Activated naive CD8-positive, alpha-beta T cell treated with anti-CD3 and anti-CD28 coated beads for 36 hours (primary cell): ENCODE measurements around the gene AK5. TPM values are rescaled to one million over a fixed set of nuclear protein-coding genes. Genes with fewer than 3 reads are reported as not detected.
"Not testable (repeated sequence)": the region's sequence is repeated elsewhere in the genome, so short reads cannot be mapped to it uniquely, and the experiment has no call there.

Experiments
- DNase-seq: peaks from one replicate; pipeline ENCODE4 v3.0.0; 2021
- H3K27ac Mint-ChIP-seq: one replicate; pipeline ENCODE4 v1.8.0; 2022; ENCODE audit warnings: mild to moderate bottlenecking, moderate library complexity, mixed read lengths
- H3K27me3 Mint-ChIP-seq: one replicate; pipeline ENCODE4 v1.8.0; 2022; ENCODE audit warnings: mild to moderate bottlenecking, mixed read lengths
- H3K36me3 Mint-ChIP-seq: one replicate; pipeline ENCODE4 v1.8.0; 2021; ENCODE audit warnings: mild to moderate bottlenecking, mixed read lengths
- H3K4me1 Mint-ChIP-seq: one replicate; pipeline ENCODE4 v1.8.0; 2021; ENCODE audit warnings: mixed read lengths
- H3K4me3 Mint-ChIP-seq: one replicate; pipeline ENCODE4 v1.8.0; 2022; ENCODE audit warnings: mild to moderate bottlenecking, moderate library complexity, mixed read lengths
- H3K9me3 Mint-ChIP-seq: one replicate; pipeline ENCODE4 v1.8.0; 2022; ENCODE audit warnings: mixed read lengths
- total RNA-seq, 2 experiments: library from RNA; stranded (reverse); gene quantifications; one replicate each; pipeline ENCODE4 v1.2.3, GENCODE V29; 2021

The AK5 gene
- total RNA-seq, 2 experiments from 2014 or later: 4.3 to 6.6 TPM

DNA sequence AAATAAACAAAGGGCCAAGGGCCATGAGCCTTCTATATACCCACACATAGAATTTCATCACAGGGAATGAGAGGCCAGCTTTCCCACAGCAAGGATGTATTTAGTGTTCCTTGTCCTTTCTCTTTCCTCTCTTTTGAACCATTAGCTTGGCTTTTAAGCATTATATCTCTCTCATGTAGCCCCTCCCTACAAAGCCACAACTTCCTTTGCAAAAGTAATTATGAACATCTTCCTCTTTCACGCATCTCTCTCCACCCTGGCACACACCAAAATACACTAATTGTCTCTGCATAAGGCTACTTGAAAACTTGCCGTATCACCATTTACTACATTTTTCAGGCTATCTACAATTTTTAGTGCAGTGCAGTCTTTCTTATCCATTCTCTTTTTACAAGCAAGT, 1.9 kb upstream of the AK5 start:
- no peak for DNase-seq
- no peaks in the 10 kb centered on the region for H3K9me3 Mint-ChIP-seq
- no peak overlapping the region for H3K27ac Mint-ChIP-seq
- H3K36me3 Mint-ChIP-seq: no peaks in the 10 kb centered on the region
- peaks cover 34% of the 10 kb centered on the region for H3K4me1 Mint-ChIP-seq
- H3K4me3 Mint-ChIP-seq: no peak overlapping the region
- no peaks in the 10 kb centered on the region for H3K27me3 Mint-ChIP-seq

DNA sequence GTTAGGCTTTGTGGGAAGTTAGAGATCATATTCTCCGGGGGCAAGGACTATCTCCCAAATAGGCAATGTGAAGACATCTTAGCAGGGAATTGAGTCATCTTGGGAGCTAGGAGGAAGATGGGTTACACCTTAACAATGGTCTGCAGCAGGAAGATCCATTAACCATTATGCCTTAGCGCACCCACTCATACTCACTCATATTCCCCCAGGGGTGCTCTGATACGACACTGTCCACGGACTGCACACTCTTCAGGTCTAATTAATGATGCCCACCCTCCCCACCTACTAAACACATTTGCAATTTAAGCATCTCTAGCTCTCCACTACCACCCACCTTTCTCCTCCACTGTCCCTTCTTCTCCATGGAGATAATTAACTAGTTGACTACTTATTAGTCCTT, 857 bp upstream of the AK5 start:
- H3K9me3 Mint-ChIP-seq: no peaks in the 10 kb centered on the region
- no peaks in the 10 kb centered on the region for H3K36me3 Mint-ChIP-seq
- peaks cover 37% of the 10 kb centered on the region for H3K4me1 Mint-ChIP-seq
- H3K4me3 Mint-ChIP-seq: peak overlapping the region; percentile 51
- no peak overlapping the region for H3K27ac Mint-ChIP-seq
- no peak for DNase-seq
- no peaks in the 10 kb centered on the region for H3K27me3 Mint-ChIP-seq

DNA sequence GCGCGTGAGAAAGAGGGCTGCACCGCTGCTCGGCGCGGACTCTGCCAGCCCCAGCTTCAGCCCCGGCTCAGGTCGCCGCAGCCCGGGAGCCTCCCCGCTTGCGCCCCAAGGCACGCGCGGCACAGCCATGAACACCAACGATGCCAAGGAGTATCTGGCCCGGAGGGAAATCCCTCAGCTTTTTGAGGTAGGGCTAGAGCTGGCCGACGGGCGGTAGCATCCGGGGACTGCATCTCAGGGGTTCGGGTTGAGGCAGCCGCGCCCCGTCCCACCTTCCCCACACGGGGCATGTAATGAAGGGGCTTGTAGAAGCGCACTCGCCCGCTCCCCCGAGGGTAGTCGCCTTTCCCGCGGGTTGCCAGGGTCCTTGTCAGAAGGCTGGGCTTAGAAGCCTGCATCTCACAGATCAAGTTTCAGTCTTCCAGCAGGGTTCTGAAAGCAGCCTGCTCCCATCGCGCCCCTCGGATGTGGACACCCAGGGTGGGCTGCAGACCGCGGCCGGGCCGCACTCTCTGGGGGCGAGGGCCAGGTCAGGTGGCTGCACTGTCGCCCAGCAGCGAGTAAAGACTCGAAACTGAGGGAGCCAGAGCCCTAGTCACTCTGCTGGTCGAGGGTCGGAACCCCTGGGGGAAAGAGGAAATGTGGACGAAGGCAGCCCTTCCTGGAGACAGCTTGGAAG, 507 bp downstream of the AK5 start:
- Mint-ChIP-seq H3K9me3 (no peaks in the 10 kb centered on the region), H3K4me1 (peaks cover 37% of the 10 kb centered on the region), H3K27ac (no peak overlapping the region), H3K4me3 (peak overlapping the region; percentile 77), H3K36me3 (no peaks in the 10 kb centered on the region), H3K27me3 (no peaks in the 10 kb centered on the region)
- DNase-seq: peak; percentile 52

GRCh38 chr1:77282866-77283539, 1.2 kb downstream of the AK5 start:
- no peaks in the 10 kb centered on the region for H3K27me3 Mint-ChIP-seq
- no peaks in the 10 kb centered on the region for H3K36me3 Mint-ChIP-seq
- peak; percentile 35 for DNase-seq
- H3K4me3 Mint-ChIP-seq: peak overlapping the region; percentile 77
- no peaks in the 10 kb centered on the region for H3K9me3 Mint-ChIP-seq
- no peak overlapping the region for H3K27ac Mint-ChIP-seq
- H3K4me1 Mint-ChIP-seq: peaks cover 37% of the 10 kb centered on the region

- Mint-ChIP-seq H3K36me3 (no peaks in the 10 kb centered on the region), H3K4me3 (no peak overlapping the region), H3K9me3 (no peaks in the 10 kb centered on the region), H3K4me1 (peaks cover 37% of the 10 kb centered on the region), H3K27me3 (no peaks in the 10 kb centered on the region), H3K27ac (no peak overlapping the region)
- no peak for DNase-seq
Observed at GRCh38 chr1:77283701-77284425, 2.0 kb downstream of the AK5 start.

- no peaks in the 10 kb centered on the region for H3K9me3 Mint-ChIP-seq
- H3K27ac Mint-ChIP-seq: no peak overlapping the region
- no peak for DNase-seq
- no peak overlapping the region for H3K4me3 Mint-ChIP-seq
- H3K36me3 Mint-ChIP-seq: no peaks in the 10 kb centered on the region
- peaks cover 17% of the 10 kb centered on the region for H3K4me1 Mint-ChIP-seq
- no peaks in the 10 kb centered on the region for H3K27me3 Mint-ChIP-seq
Observed at GRCh38 chr1:77287535-77287934, 5.7 kb downstream of the AK5 start.

DNA sequence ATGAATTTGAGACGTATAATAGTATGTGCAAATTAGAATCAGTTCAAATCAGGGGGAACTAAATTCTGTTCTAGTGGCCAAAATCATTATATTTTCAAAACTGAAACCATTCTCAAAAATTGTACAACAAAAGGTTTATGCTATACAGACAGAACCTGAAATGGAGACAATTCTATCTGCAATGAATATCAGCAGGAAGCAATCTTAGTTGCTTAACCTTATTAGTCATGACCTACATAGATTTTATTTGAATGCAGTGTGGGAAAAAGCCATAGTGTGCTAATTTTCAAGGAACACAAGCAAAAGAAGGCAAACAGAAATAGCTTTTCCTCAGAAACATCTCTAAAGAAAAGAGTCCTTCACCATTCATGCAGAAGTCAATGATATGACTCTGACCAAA, 6.5 kb downstream of the AK5 start:
- Mint-ChIP-seq H3K27me3 (no peaks in the 10 kb centered on the region), H3K27ac (no peak overlapping the region), H3K4me1 (peaks cover 11% of the 10 kb centered on the region), H3K9me3 (no peaks in the 10 kb centered on the region), H3K4me3 (no peak overlapping the region), H3K36me3 (no peaks in the 10 kb centered on the region)
- DNase-seq: no peak

DNA sequence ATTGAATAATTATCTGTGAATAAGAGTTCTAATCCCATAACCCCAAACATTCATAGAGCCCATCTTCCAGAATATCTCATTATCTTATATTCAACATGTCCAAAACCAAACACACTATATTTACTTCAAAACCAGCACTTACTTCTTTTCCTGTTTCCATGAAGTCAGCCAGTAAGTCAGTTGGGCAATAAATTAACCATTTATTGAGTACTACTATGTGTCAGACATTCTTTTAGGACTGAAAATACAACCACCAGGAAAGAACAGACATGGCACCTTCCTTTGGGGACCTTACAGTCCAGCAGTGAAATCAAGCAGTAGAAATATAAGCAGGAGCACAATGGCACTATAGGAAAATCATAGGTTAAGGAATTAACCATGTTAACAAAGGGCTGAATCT, 8.8 kb downstream of the AK5 start:
- Mint-ChIP-seq H3K27me3 (no peaks in the 10 kb centered on the region), H3K4me1 (peaks cover 3% of the 10 kb centered on the region), H3K4me3 (no peak overlapping the region), H3K36me3 (no peaks in the 10 kb centered on the region), H3K27ac (no peak overlapping the region), H3K9me3 (no peaks in the 10 kb centered on the region)
- no peak for DNase-seq

GRCh38 chr1:77292551-77292950, 10.7 kb downstream of the AK5 start:
- no peaks in the 10 kb centered on the region for H3K27me3 Mint-ChIP-seq
- H3K36me3 Mint-ChIP-seq: no peaks in the 10 kb centered on the region
- no peak overlapping the region for H3K27ac Mint-ChIP-seq
- H3K9me3 Mint-ChIP-seq: no peaks in the 10 kb centered on the region
- no peaks in the 10 kb centered on the region for H3K4me1 Mint-ChIP-seq
- no peak overlapping the region for H3K4me3 Mint-ChIP-seq
- DNase-seq: no peak

GRCh38 chr1:77300566-77300965, 18.7 kb downstream of the AK5 start:
- peaks cover 11% of the 10 kb centered on the region for H3K4me1 Mint-ChIP-seq
- peaks cover 3% of the 10 kb centered on the region for H3K36me3 Mint-ChIP-seq
- H3K4me3 Mint-ChIP-seq: no peak overlapping the region
- no peaks in the 10 kb centered on the region for H3K27me3 Mint-ChIP-seq
- no peak overlapping the region for H3K27ac Mint-ChIP-seq
- H3K9me3 Mint-ChIP-seq: peaks cover under 1% of the 10 kb centered on the region
- no peak for DNase-seq

- no peak for DNase-seq
- peaks cover 25% of the 10 kb centered on the region for H3K4me1 Mint-ChIP-seq
- H3K36me3 Mint-ChIP-seq: peaks cover 20% of the 10 kb centered on the region
- H3K9me3 Mint-ChIP-seq: peaks cover 9% of the 10 kb centered on the region
- no peak overlapping the region for H3K27ac Mint-ChIP-seq
- no peak overlapping the region for H3K4me3 Mint-ChIP-seq
- H3K27me3 Mint-ChIP-seq: no peaks in the 10 kb centered on the region
Observed at GRCh38 chr1:77303387-77303786, 21.6 kb downstream of the AK5 start.

DNA sequence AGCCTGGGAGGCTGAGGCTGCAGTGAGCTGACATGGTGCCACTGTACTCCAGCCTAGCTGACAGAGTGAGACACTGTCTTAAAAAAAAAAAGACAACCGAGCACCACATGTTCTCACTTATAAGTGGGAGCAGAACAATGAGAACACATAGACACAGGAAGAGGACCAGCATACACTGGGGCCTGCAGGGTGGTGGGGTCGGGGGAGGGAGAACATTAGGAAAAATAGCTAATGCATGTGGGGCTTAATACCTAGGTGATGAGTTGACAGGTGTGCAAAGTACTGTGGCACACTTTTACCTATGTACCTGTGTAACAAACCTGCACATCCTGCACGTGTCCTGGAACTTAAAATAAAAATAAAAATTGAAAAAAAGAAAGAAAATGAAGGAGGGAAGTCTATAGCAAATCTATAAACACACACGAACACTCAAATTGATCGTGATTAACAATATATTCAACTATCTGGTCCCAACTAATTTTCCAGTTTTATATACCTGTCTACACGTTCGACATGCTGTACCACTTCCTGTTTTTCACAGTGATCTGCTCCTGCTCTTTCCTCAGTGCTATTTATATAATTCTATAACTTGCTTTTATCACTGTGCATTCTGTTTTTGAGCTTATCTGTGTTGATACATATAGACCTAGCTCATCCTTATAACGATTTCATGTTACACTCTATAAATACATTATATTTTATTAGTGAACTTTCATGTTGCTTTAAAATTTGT, 27.2 kb downstream of the AK5 start:
- Mint-ChIP-seq H3K4me1 (peaks cover 52% of the 10 kb centered on the region), H3K27ac (peak overlapping the region; percentile 89), H3K36me3 (peaks cover 33% of the 10 kb centered on the region), H3K4me3 (peak overlapping the region; percentile 46), H3K27me3 (no peaks in the 10 kb centered on the region), H3K9me3 (peaks cover 15% of the 10 kb centered on the region)
- no peak for DNase-seq

- Mint-ChIP-seq H3K36me3 (peaks cover 27% of the 10 kb centered on the region), H3K27me3 (no peaks in the 10 kb centered on the region), H3K4me3 (no peak overlapping the region), H3K9me3 (peaks cover 12% of the 10 kb centered on the region), H3K4me1 (peaks cover 50% of the 10 kb centered on the region), H3K27ac (peak overlapping the region; percentile 22)
- no peak for DNase-seq
Observed at GRCh38 chr1:77310924-77311323, 29.1 kb downstream of the AK5 start.

DNA sequence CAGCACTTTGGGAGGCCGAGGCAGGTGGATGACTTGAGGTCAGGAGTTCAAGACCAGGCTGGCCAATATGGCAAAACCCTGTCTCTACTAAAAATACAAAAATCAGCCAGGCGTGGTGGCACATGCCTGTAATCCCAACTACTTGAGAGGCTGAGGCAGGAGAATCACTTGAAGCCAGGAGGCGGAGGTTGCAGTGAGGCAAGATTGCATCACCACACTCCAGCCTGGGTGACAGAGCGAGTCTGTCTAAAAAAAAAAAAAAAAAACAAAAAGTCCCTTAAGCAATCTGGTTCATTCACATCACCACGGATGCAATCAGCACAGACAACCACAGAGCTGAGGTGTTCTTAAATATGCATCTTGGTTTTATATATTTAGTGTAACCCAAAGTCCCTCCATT, 30.5 kb downstream of the AK5 start:
- peak; percentile 28 for DNase-seq
- not testable (repeated sequence) for H3K9me3 Mint-ChIP-seq, H3K4me3 Mint-ChIP-seq, H3K27me3 Mint-ChIP-seq
- peaks cover 46% of the 10 kb centered on the region for H3K4me1 Mint-ChIP-seq
- peak overlapping the region; percentile 76 for H3K27ac Mint-ChIP-seq
- peaks cover 16% of the 10 kb centered on the region for H3K36me3 Mint-ChIP-seq

GRCh38 chr1:77313491-77313890, 31.7 kb downstream of the AK5 start:
- Mint-ChIP-seq H3K9me3 (peaks cover 9% of the 10 kb centered on the region), H3K27me3 (no peaks in the 10 kb centered on the region), H3K36me3 (peaks cover 14% of the 10 kb centered on the region), H3K27ac (no peak overlapping the region), H3K4me1 (peaks cover 36% of the 10 kb centered on the region), H3K4me3 (no peak overlapping the region)
- DNase-seq: peak; percentile 18
